B cell (primary cell): ENCODE results near the gene TGFBR2.

Source experiments
- CTCF ChIP-seq: fragments of 200-600 bp; IDR thresholded peaks from one replicate; pipeline ENCODE4 v1.8.0; 2022; ENCODE audit warnings: antibody characterized with exemption, mild to moderate bottlenecking
- EZH2 ChIP-seq: IDR thresholded peaks from 2 replicates; pipeline ENCODE4 v1.6.1; 2012; ENCODE audit warnings: borderline replicate concordance, low read depth, mild to moderate bottlenecking, moderate library complexity, low read length; ENCODE audit not compliant: insufficient read depth, poor library complexity, severe bottlenecking

DNA sequence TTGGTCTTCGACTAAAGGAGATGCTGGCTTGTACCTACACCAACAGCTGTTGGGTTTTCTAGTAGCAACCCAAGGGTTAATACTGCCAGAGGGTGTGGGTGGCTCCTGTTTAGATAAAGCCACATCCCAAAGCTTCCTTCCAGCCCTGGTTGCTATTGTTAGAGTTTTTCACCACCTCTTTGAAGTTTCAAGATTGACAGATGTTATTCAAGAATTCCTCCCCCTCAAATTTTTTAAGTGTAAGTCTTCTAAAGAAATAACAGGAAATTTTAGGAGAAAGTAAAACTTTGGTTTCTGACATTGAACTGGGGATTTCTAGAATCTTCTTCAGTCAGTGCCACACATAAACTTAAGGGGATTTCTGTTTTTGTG lies 60.9 kb downstream of the TGFBR2 start:
- no peak for TF ChIP-seq CTCF
- no peak for TF ChIP-seq EZH2
